Midbrain (tissue), 1 donor: Measurements from ENCODE around the gene ZRSR2.
"Not testable (repeated sequence)": the region's sequence is repeated elsewhere in the genome, so short reads cannot be mapped to it uniquely, and the experiment has no call there.

Experiments
- DNase-seq: peaks from one replicate; lab custom pipeline; 2025; lab: John Stamatoyannopoulos, UW

Gene ZRSR2

GRCh38 chrX:15797707-15798106 lies 7.4 kb downstream of the ZRSR2 start:
- no peak for DNase-seq

- no peak for DNase-seq
Measured at GRCh38 chrX:15804563-15804962, 14.3 kb downstream of the ZRSR2 start.

DNA sequence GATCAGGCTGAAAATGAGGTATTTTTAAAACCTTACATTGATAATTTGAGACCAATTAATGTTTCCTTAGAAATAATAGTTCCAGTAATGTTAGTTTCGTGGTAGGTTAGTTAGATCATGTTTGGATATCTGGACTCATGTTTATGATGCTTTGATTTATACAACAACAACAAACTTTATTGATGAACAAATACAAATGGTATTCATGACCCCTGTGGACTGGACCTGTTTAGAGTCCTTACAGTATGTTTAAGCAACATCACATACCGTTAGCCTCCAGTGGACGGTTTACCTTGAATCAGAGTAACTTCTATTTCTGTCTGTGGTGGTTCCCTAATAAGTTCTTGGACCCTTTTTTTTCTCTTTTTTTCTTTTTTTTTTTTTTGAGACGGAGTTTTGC lies 18.0 kb downstream of the ZRSR2 start:
- no peak for DNase-seq

GRCh38 chrX:15812192-15812938 lies 22.1 kb downstream of the ZRSR2 start:
- no peak for DNase-seq

GRCh38 chrX:15813416-15813815 lies 23.1 kb downstream of the ZRSR2 start:
- DNase-seq, result no peak

DNA sequence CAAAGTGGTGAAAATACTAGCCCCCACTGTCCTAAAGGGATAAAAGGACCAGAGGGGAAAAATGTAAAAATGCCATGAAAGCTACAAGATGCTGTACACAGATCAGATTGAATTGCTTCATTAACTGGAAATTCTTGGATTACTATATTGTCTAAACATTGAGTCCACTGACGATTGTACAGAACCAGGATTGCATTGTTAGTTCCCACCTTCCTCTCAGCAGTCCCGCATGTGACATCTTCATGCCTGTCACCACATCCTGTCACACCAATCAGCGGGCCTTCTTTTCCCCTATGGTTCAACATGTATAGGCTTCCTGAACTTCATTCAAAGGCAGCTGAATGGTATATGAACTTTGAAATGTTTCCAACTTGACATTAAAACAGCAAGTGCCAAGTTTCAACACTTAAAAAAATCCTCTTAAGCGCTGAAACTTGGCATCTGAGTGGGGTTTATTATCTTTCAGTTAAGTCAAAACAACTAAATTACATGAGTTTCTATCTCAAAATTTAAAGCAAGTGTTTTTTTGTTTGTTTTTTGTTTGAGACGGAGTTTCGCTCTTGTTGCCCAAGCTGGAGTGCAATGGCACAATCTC lies 24.6 kb downstream of the ZRSR2 start:
- no peak for DNase-seq

GRCh38 chrX:15815779-15816437 lies 25.6 kb downstream of the ZRSR2 start:
- DNase-seq, result no peak

- no peak for DNase-seq
Measured at GRCh38 chrX:15816438-15816809, 26.1 kb downstream of the ZRSR2 start.

GRCh38 chrX:15816886-15817285 lies 26.6 kb downstream of the ZRSR2 start:
- DNase-seq, result no peak

DNA sequence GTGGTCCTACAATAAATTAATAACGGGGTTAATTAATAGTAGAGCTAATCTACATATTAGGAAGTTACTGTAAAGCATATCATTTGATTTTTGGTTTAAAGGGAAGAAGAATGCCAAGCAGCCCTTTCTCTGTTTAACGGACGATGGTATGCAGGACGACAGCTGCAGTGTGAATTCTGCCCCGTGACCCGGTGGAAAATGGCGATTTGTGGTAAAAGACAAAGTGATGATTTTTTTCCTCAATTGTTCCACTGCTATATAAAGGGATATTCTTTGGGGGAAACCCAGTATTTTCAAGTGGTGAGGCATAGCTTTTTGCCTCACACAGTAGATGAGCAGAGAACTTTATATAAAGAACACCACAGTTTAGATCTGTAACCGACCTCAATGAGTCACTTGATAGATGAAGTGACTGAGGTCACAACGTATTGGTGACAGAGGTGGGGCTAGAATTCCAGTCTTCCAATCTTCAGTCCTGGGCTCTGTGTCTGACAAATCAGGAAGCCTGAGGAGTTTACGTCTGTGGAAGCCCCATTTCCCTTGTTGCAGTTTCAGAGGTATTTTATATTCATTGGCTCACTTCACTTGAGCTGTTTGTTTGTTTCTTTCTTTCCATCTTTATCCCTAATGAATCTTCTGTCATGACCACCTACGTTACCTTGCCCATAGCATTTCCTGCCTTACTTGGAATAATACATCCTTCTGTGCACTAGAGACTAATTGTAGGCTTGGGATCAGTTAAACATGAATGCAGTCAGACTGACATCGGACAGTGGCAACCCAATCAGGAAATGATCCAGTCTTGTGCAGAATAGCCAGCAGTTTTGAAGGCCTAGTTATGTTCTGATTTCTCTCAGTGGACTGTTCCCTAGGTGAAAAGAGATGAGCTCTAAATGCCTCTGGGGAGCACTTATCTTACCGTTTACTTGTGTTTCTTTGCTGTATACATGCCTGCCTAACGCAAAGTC lies 30.1 kb downstream of the ZRSR2 start:
- DNase-seq, result no peak

GRCh38 chrX:15822922-15823321 lies 32.6 kb downstream of the ZRSR2 start:
- DNase-seq, result no peak

DNA sequence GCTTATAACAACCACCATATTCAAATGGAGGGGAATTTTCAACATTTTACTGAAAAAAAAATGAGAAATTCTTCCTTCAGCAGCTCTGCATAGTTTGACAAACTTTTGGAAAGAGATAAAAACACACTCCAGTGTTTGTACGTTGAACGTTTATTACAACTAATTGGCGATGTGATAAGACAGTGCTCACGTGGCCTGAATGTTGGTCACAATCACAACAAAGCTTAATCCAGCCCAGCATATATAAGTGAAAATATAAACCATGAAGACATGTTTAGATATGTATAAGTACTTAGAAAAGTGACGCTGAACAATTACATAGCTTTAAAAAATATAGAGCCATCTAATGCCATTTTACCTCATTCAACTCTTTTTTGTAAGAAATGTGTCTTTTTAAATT lies 35.7 kb downstream of the ZRSR2 start:
- DNase-seq, result no peak

GRCh38 chrX:15829217-15829616 lies 38.9 kb downstream of the ZRSR2 start:
- DNase-seq, result no peak

DNA sequence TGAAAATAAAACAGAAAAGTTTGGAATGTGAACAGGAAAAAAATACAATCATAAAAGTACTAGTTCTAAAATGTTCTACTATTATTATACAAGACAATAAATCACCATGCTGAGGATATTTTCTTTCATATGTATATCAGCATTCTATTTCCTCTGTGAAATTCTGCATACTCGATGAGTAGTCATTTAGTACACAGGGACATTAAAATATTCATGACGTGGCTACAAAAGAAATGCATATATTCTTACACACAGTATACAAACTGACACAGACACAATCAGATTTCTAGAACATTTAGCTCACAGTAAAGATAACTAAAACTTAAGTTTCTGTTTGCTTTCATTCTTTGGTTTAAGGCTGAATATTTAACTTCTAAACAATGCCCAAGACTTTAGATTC lies 41.1 kb downstream of the ZRSR2 start:
- DNase-seq, result not testable (repeated sequence)

- DNase-seq, result no peak
Measured at GRCh38 chrX:15834053-15834452, 43.8 kb downstream of the ZRSR2 start.

DNA sequence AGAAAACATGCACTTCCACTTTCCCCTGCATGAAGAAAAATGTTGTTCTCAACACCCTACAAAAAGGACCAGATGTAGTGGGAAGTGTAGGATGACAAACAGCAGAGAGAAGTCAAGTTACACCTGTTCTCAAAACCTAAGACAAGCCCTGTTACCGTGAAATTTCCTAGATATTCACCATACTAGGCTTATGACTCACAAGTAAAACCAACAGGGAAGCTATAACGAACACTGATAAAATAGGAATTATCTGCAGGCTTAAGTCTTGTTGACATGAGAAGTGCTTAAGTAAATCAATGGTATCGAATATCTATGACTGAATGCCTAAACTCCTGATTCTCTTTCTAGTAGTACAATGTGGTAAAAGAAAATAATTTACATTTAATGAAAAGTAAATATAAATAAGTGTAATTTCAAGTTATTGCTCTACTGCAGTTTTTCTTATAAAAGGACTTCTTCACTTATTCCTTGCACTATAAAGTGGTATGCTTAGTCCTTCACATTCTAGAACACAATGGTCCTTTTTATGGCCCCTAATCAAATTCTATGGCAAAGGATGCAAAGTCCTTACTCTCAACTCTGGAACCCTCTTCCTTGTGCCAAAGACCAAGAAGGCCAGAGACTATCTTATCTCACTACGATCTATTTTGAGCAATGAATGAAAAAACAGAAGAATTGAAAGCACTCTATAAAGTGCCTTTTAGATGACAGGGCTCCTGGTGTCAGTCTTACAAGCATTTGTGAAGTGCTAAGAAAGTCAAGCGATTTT lies 44.7 kb downstream of the ZRSR2 start:
- DNase-seq, result no peak

GRCh38 chrX:15838017-15838416 lies 47.7 kb downstream of the ZRSR2 start:
- no peak for DNase-seq

- DNase-seq, result no peak
Measured at GRCh38 chrX:15841853-15842516, 51.7 kb downstream of the ZRSR2 start.

DNA sequence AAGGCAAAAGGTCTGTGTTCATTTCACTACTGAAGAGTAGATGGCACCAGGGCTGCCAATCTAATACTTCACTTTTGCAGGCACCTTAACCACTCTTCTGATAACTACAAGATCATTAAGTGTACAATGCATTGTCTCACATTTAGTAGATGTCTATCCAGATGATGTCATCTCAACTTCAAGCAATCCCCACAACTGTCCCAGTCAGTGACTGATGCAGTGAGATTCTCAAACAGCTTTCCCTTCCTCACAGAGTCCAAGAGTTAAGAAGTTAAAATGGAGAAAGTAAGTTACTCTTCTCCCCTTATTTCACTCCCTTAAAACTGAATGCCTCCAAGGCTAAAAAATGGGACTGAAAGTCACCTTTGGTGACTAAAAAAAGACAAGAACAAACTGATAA lies 53.7 kb downstream of the ZRSR2 start:
- DNase-seq, result no peak

- DNase-seq, result no peak
Measured at GRCh38 chrX:15848576-15848975, 58.3 kb downstream of the ZRSR2 start.

DNA sequence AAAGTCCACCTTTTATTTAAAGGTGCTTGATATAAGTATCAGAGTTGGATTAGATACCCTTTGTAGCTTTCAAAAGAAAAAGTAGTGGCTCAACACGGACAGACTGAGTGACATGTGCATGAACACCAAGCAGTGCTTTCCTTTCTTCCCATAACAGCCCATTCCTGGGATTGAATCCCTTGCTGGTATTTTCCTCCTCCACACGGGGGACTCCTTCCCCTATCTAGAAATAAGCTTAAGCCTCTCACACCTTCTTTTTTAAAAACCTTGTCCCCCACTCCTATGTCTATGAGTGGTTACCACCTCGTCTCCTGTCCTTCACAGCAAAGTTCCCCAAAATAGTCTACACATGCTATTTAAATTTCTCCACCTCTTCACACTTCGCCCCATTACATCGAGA lies 59.3 kb downstream of the ZRSR2 start:
- DNase-seq, result no peak
